ENCODE data around the gene GRIN2C.
"Not testable (repeated sequence)": the region's sequence is repeated elsewhere in the genome, so short reads cannot be mapped to it uniquely, and the experiment has no call there.

Gene GRIN2C

GRCh38 chr17:74859459-74860228 lies at the start of gene GRIN2C:
Gene GRIN2C, minus strand, starts transcription at chr17:74859885. Its CDS starts 4,793 bp downstream, at chr17:74855092.
- peaks cover 0 to 2% of the 10 kb centered on the region in 2 donors for H3K36me3 Mint-ChIP-seq
- DNase-seq (no peak), ATAC-seq (replicated peaks) (no peak)
- H3K27me3 Mint-ChIP-seq: peaks cover 73 to 87% of the 10 kb centered on the region in 2 donors
- no peaks in the 10 kb centered on the region for H3K9me3 Mint-ChIP-seq
- H3K4me3 Mint-ChIP-seq: peak within 1 kb of the TSS; percentile 75 to 77
- peak within 1 kb of the TSS; percentile 81 for H3K27ac Mint-ChIP-seq
- H3K4me1 Mint-ChIP-seq: peaks cover 13 to 28% of the 10 kb centered on the region in 2 donors

- H3K36me3 Mint-ChIP-seq; H3K4me3 Mint-ChIP-seq; H3K27ac Mint-ChIP-seq; H3K9me3 Mint-ChIP-seq; H3K4me1 Mint-ChIP-seq; ATAC-seq (replicated peaks); DNase-seq: not testable (repeated sequence)
- H3K27me3 Mint-ChIP-seq: peaks cover 11 to 26% of the 10 kb centered on the region in 2 donors
These were observed 49.4 kb upstream of the GRIN2C start for GRCh38 chr17:74909097-74909496.

GRCh38 chr17:74907012-74907411 lies 47.3 kb upstream of the GRIN2C start:
- Mint-ChIP-seq H3K4me1 (no peaks in the 10 kb centered on the region), H3K9me3 (no peaks in the 10 kb centered on the region), H3K27ac (no peak overlapping the region), H3K4me3 (no peak overlapping the region), H3K36me3 (no peaks in the 10 kb centered on the region), H3K27me3 (peaks cover 28 to 40% of the 10 kb centered on the region in 2 donors)
- ATAC-seq (replicated peaks) (no peak), DNase-seq (no peak)

- not testable (repeated sequence) for ATAC-seq (replicated peaks); H3K4me1 Mint-ChIP-seq; H3K27ac Mint-ChIP-seq; H3K4me3 Mint-ChIP-seq; H3K36me3 Mint-ChIP-seq; H3K9me3 Mint-ChIP-seq; DNase-seq
- H3K27me3 Mint-ChIP-seq: peaks cover 34 to 41% of the 10 kb centered on the region in 2 donors
These were observed 46.6 kb upstream of the GRIN2C start for GRCh38 chr17:74906214-74906793.

- H3K4me1 Mint-ChIP-seq: no peaks in the 10 kb centered on the region
- no peak overlapping the region for H3K27ac Mint-ChIP-seq
- DNase-seq: no peak
- ATAC-seq (replicated peaks): no peak
- H3K4me3 Mint-ChIP-seq: no peak overlapping the region
- no peaks in the 10 kb centered on the region for H3K9me3 Mint-ChIP-seq
- peaks cover 43 to 44% of the 10 kb centered on the region in 2 donors for H3K27me3 Mint-ChIP-seq
- H3K36me3 Mint-ChIP-seq: no peaks in the 10 kb centered on the region
These were observed 45.2 kb upstream of the GRIN2C start for GRCh38 chr17:74904687-74905409.

- DNase-seq (no peak), ATAC-seq (replicated peaks) (no peak)
- H3K4me1 Mint-ChIP-seq: no peaks in the 10 kb centered on the region
- H3K36me3 Mint-ChIP-seq: no peaks in the 10 kb centered on the region
- no peaks in the 10 kb centered on the region for H3K9me3 Mint-ChIP-seq
- peaks cover 41 to 48% of the 10 kb centered on the region in 2 donors for H3K27me3 Mint-ChIP-seq
- H3K4me3 Mint-ChIP-seq: no peak overlapping the region
- no peak overlapping the region for H3K27ac Mint-ChIP-seq
These were observed 44.0 kb upstream of the GRIN2C start for GRCh38 chr17:74903671-74904070.

GRCh38 chr17:74903034-74903433 lies 43.3 kb upstream of the GRIN2C start:
- DNase-seq (no peak), ATAC-seq (replicated peaks) (no peak)
- Mint-ChIP-seq H3K9me3 (no peaks in the 10 kb centered on the region), H3K36me3 (no peaks in the 10 kb centered on the region), H3K27me3 (peaks cover 46 to 50% of the 10 kb centered on the region in 2 donors), H3K4me3 (no peak overlapping the region), H3K4me1 (no peaks in the 10 kb centered on the region), H3K27ac (no peak overlapping the region)

- Mint-ChIP-seq H3K4me3 (no peak overlapping the region), H3K27ac (no peak overlapping the region), H3K9me3 (no peaks in the 10 kb centered on the region), H3K4me1 (no peaks in the 10 kb centered on the region), H3K27me3 (peaks cover 51 to 54% of the 10 kb centered on the region in 2 donors), H3K36me3 (no peaks in the 10 kb centered on the region)
- ATAC-seq (replicated peaks): no peak
- no peak for DNase-seq
These were observed 41.9 kb upstream of the GRIN2C start for GRCh38 chr17:74901353-74902135.

GRCh38 chr17:74900208-74900607 lies 40.5 kb upstream of the GRIN2C start:
- Mint-ChIP-seq H3K9me3 (no peaks in the 10 kb centered on the region), H3K4me3 (no peak overlapping the region), H3K27me3 (peaks cover 57 to 60% of the 10 kb centered on the region in 2 donors), H3K36me3 (no peaks in the 10 kb centered on the region), H3K4me1 (no peaks in the 10 kb centered on the region), H3K27ac (no peak overlapping the region)
- no peak for DNase-seq
- no peak for ATAC-seq (replicated peaks)

- no peak for DNase-seq
- peak overlapping the region; percentile 78 for H3K27ac Mint-ChIP-seq
- H3K36me3 Mint-ChIP-seq: no peaks in the 10 kb centered on the region
- H3K27me3 Mint-ChIP-seq: peaks cover 65 to 68% of the 10 kb centered on the region in 2 donors
- no peak overlapping the region for H3K4me3 Mint-ChIP-seq
- peaks cover 3 to 6% of the 10 kb centered on the region in 2 donors for H3K4me1 Mint-ChIP-seq
- ATAC-seq (replicated peaks): no peak
- no peaks in the 10 kb centered on the region for H3K9me3 Mint-ChIP-seq
These were observed 38.8 kb upstream of the GRIN2C start for GRCh38 chr17:74898376-74898946.

- DNase-seq: no peak
- peaks cover 5 to 14% of the 10 kb centered on the region in 2 donors for H3K4me1 Mint-ChIP-seq
- no peak overlapping the region for H3K27ac Mint-ChIP-seq
- peak overlapping the region; percentile 53 to 78 for H3K4me3 Mint-ChIP-seq
- H3K36me3 Mint-ChIP-seq: no peaks in the 10 kb centered on the region
- ATAC-seq (replicated peaks): no peak
- peaks cover 57 to 71% of the 10 kb centered on the region in 2 donors for H3K27me3 Mint-ChIP-seq
- H3K9me3 Mint-ChIP-seq: no peaks in the 10 kb centered on the region
These were observed 34.4 kb upstream of the GRIN2C start for GRCh38 chr17:74893936-74894671.

GRCh38 chr17:74892974-74893911 lies 33.6 kb upstream of the GRIN2C start, which contains the start of gene FADS6:
Gene FADS6, minus strand, starts transcription at chr17:74893633. Its CDS starts 38 bp downstream, at chr17:74893595.
- DNase-seq (no peak), ATAC-seq (replicated peaks) (peak; percentile 27 to 45)
- peak within 1 kb of the TSS; percentile 71 to 78 for H3K4me3 Mint-ChIP-seq
- H3K36me3 Mint-ChIP-seq: no peaks in the 10 kb centered on the region
- H3K4me1 Mint-ChIP-seq: peaks cover 5 to 14% of the 10 kb centered on the region in 2 donors
- H3K27ac Mint-ChIP-seq: no peak within 1 kb of the TSS
- H3K9me3 Mint-ChIP-seq: no peaks in the 10 kb centered on the region
- peaks cover 55 to 74% of the 10 kb centered on the region in 2 donors for H3K27me3 Mint-ChIP-seq
